ENCODE data around the gene GGTLC2. TPM values are rescaled to one million over a fixed set of nuclear protein-coding genes. Genes with fewer than 3 reads are reported as not detected.
"Not testable (repeated sequence)": the region's sequence is repeated elsewhere in the genome, so short reads cannot be mapped to it uniquely, and the experiment has no call there.

GGTLC2 gene
- total and polyA plus RNA-seq, 5 donors from 2014 or later = 0.24 TPM; not detected in 4

GRCh38 chr22:22645969-22646368 lies 1.6 kb downstream of the GGTLC2 start:
- H3K36me3 ChIP-seq (ENCODE audit: control insufficient read depth, insufficient read depth, low read length); H3K4me1 ChIP-seq (ENCODE audit: control insufficient read depth, insufficient read depth, low read length, poor library complexity, severe bottlenecking); H3K27me3 Mint-ChIP-seq; H3K4me1 Mint-ChIP-seq; H3K27me3 ChIP-seq (ENCODE audit: control insufficient read depth, insufficient read depth, low read length); H3K36me3 Mint-ChIP-seq; H3K9me3 ChIP-seq (ENCODE audit: control insufficient read depth in 2 of 2, low read length in 2 of 2); DNase-seq; H3K27ac Mint-ChIP-seq; H3K27ac ChIP-seq (ENCODE audit: insufficient read depth, low read length, poor library complexity, severe bottlenecking); H3K4me3 Mint-ChIP-seq; ATAC-seq (ENCODE audit: low read depth in 2 of 2); H3K4me3 ChIP-seq (ENCODE audit: low read depth, low read length); H3K9me3 Mint-ChIP-seq: not testable (repeated sequence)

- H3K36me3 Mint-ChIP-seq; H3K27ac Mint-ChIP-seq; ATAC-seq (ENCODE audit: low read depth in 2 of 2); H3K27me3 ChIP-seq (ENCODE audit: control insufficient read depth, insufficient read depth, low read length); H3K4me3 ChIP-seq (ENCODE audit: low read depth, low read length); H3K9me3 Mint-ChIP-seq; H3K9me3 ChIP-seq (ENCODE audit: control insufficient read depth in 2 of 2, low read length in 2 of 2); H3K36me3 ChIP-seq (ENCODE audit: control insufficient read depth, insufficient read depth, low read length); DNase-seq; H3K4me1 ChIP-seq (ENCODE audit: control insufficient read depth, insufficient read depth, low read length, poor library complexity, severe bottlenecking); H3K27ac ChIP-seq (ENCODE audit: insufficient read depth, low read length, poor library complexity, severe bottlenecking); H3K27me3 Mint-ChIP-seq; H3K4me1 Mint-ChIP-seq; H3K4me3 Mint-ChIP-seq: not testable (repeated sequence)
These were observed 3.5 kb downstream of the GGTLC2 start for GRCh38 chr22:22647952-22648351.

GRCh38 chr22:22648863-22649536 lies 4.6 kb downstream of the GGTLC2 start:
- H3K4me3 ChIP-seq (ENCODE audit: low read depth, low read length); H3K36me3 Mint-ChIP-seq; H3K9me3 ChIP-seq (ENCODE audit: control insufficient read depth in 2 of 2, low read length in 2 of 2); H3K9me3 Mint-ChIP-seq; ATAC-seq (ENCODE audit: low read depth in 2 of 2); H3K4me1 Mint-ChIP-seq; H3K27me3 Mint-ChIP-seq; H3K4me1 ChIP-seq (ENCODE audit: control insufficient read depth, insufficient read depth, low read length, poor library complexity, severe bottlenecking); DNase-seq; H3K27ac Mint-ChIP-seq; H3K4me3 Mint-ChIP-seq; H3K27ac ChIP-seq (ENCODE audit: insufficient read depth, low read length, poor library complexity, severe bottlenecking); H3K36me3 ChIP-seq (ENCODE audit: control insufficient read depth, insufficient read depth, low read length); H3K27me3 ChIP-seq (ENCODE audit: control insufficient read depth, insufficient read depth, low read length): not testable (repeated sequence)

- not testable (repeated sequence) for ATAC-seq (ENCODE audit: low read depth in 2 of 2); H3K27me3 Mint-ChIP-seq
These were observed 5.3 kb downstream of the GGTLC2 start for GRCh38 chr22:22649761-22650160.

GRCh38 chr22:22650398-22650797 lies 6.0 kb downstream of the GGTLC2 start:
- not testable (repeated sequence) for H3K4me3 ChIP-seq (ENCODE audit: low read depth, low read length); H3K9me3 Mint-ChIP-seq; H3K4me3 Mint-ChIP-seq; H3K27ac Mint-ChIP-seq; ATAC-seq (ENCODE audit: low read depth in 2 of 2); DNase-seq; H3K36me3 ChIP-seq (ENCODE audit: control insufficient read depth, insufficient read depth, low read length); H3K9me3 ChIP-seq (ENCODE audit: control insufficient read depth in 2 of 2, low read length in 2 of 2); H3K27me3 ChIP-seq (ENCODE audit: control insufficient read depth, insufficient read depth, low read length); H3K36me3 Mint-ChIP-seq; H3K27me3 Mint-ChIP-seq; H3K27ac ChIP-seq (ENCODE audit: insufficient read depth, low read length, poor library complexity, severe bottlenecking); H3K4me1 ChIP-seq (ENCODE audit: control insufficient read depth, insufficient read depth, low read length, poor library complexity, severe bottlenecking)
- H3K4me1 Mint-ChIP-seq = peaks cover 0 to 12% (median 4%) of the 10 kb centered on the region in 4 donors

More at GRCh38 chr22:22649761-22650160, 5.3 kb downstream of the GGTLC2 start:
- H3K36me3 Mint-ChIP-seq; H3K4me3 ChIP-seq (ENCODE audit: low read depth, low read length); H3K27me3 ChIP-seq (ENCODE audit: control insufficient read depth, insufficient read depth, low read length); H3K27ac ChIP-seq (ENCODE audit: insufficient read depth, low read length, poor library complexity, severe bottlenecking); H3K4me3 Mint-ChIP-seq; H3K27ac Mint-ChIP-seq; DNase-seq; H3K9me3 Mint-ChIP-seq; H3K36me3 ChIP-seq (ENCODE audit: control insufficient read depth, insufficient read depth, low read length); H3K4me1 ChIP-seq (ENCODE audit: control insufficient read depth, insufficient read depth, low read length, poor library complexity, severe bottlenecking); H3K9me3 ChIP-seq (ENCODE audit: control insufficient read depth in 2 of 2, low read length in 2 of 2); H3K4me1 Mint-ChIP-seq: not testable (repeated sequence)

- H3K4me1 ChIP-seq (ENCODE audit: control insufficient read depth, insufficient read depth, low read length, poor library complexity, severe bottlenecking); H3K36me3 Mint-ChIP-seq; DNase-seq; H3K9me3 Mint-ChIP-seq; H3K36me3 ChIP-seq (ENCODE audit: control insufficient read depth, insufficient read depth, low read length); H3K27me3 ChIP-seq (ENCODE audit: control insufficient read depth, insufficient read depth, low read length); H3K27ac Mint-ChIP-seq; H3K27me3 Mint-ChIP-seq; H3K4me3 Mint-ChIP-seq; H3K9me3 ChIP-seq (ENCODE audit: control insufficient read depth in 2 of 2, low read length in 2 of 2); H3K27ac ChIP-seq (ENCODE audit: insufficient read depth, low read length, poor library complexity, severe bottlenecking); H3K4me3 ChIP-seq (ENCODE audit: low read depth, low read length); ATAC-seq (ENCODE audit: low read depth in 2 of 2): not testable (repeated sequence)
- peaks cover 0 to 12% (median 4%) of the 10 kb centered on the region in 4 donors for H3K4me1 Mint-ChIP-seq
These were observed 6.5 kb downstream of the GGTLC2 start for GRCh38 chr22:22650803-22651515.

DNA sequence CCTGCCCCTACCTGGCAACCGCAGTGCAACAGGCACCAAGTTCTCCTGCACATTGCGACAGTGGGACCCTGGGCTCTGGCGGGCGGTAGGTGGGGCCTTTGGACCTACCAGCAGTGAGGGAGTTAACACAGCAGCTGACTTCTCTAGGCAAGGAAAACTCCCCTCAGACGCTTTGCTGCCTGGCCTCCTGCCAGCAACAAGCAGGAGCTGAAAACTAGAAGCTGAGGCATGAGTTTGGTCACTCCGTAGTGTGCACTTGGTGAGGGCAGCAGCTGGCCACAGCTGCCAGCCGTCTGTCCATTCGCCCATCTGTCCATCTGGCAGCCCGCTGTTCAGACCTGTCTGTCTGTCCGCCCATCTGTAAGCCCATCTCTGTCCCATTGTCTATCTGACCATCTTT lies 7.2 kb downstream of the GGTLC2 start:
- Mint-ChIP-seq H3K4me1 (peaks cover 0 to 12% (median 4%) of the 10 kb centered on the region in 4 donors), H3K27me3 (peaks cover 10% of the 10 kb centered on the region)
- not testable (repeated sequence) for H3K27ac ChIP-seq (ENCODE audit: insufficient read depth, low read length, poor library complexity, severe bottlenecking); H3K4me1 ChIP-seq (ENCODE audit: control insufficient read depth, insufficient read depth, low read length, poor library complexity, severe bottlenecking); DNase-seq; H3K36me3 ChIP-seq (ENCODE audit: control insufficient read depth, insufficient read depth, low read length); H3K4me3 Mint-ChIP-seq; ATAC-seq (ENCODE audit: low read depth in 2 of 2); H3K27me3 ChIP-seq (ENCODE audit: control insufficient read depth, insufficient read depth, low read length); H3K9me3 ChIP-seq (ENCODE audit: control insufficient read depth in 2 of 2, low read length in 2 of 2); H3K9me3 Mint-ChIP-seq; H3K4me3 ChIP-seq (ENCODE audit: low read depth, low read length); H3K36me3 Mint-ChIP-seq; H3K27ac Mint-ChIP-seq

- not testable (repeated sequence) for ATAC-seq (ENCODE audit: low read depth in 2 of 2); H3K4me3 ChIP-seq (ENCODE audit: low read depth, low read length); H3K27ac Mint-ChIP-seq; H3K27me3 ChIP-seq (ENCODE audit: control insufficient read depth, insufficient read depth, low read length); H3K4me3 Mint-ChIP-seq; DNase-seq; H3K4me1 ChIP-seq (ENCODE audit: control insufficient read depth, insufficient read depth, low read length, poor library complexity, severe bottlenecking); H3K36me3 ChIP-seq (ENCODE audit: control insufficient read depth, insufficient read depth, low read length); H3K36me3 Mint-ChIP-seq; H3K27ac ChIP-seq (ENCODE audit: insufficient read depth, low read length, poor library complexity, severe bottlenecking); H3K9me3 Mint-ChIP-seq; H3K9me3 ChIP-seq (ENCODE audit: control insufficient read depth in 2 of 2, low read length in 2 of 2)
- H3K4me1 Mint-ChIP-seq = peaks cover 0 to 12% (median 4%) of the 10 kb centered on the region in 4 donors
- peaks cover 15% of the 10 kb centered on the region for H3K27me3 Mint-ChIP-seq
These were observed 7.7 kb downstream of the GGTLC2 start for GRCh38 chr22:22652102-22652501.

Measured in CD4-positive, CD25-positive, alpha-beta regulatory T cell (primary cell).